Calu3 (cell line): Measurements from ENCODE around the gene HSP90AB1. TPM values are rescaled to one million over a fixed set of nuclear protein-coding genes. Genes with fewer than 3 reads are reported as not detected.

Source experiments
- BruUV-seq: library from RNA; stranded (reverse); fragments of 400-500 nt; replicated peaks from 2 replicates; lab custom pipeline; 2021; lab: Mats Ljungman, UMichigan
- CTCF ChIA-PET: fragments of 300-600 bp; sonication (Branson Sonifier 250); formaldehyde crosslinking; loops from one replicate; lab custom pipeline; 2022; ENCODE audit warnings: antibody characterized with exemption; lab: Charles Lee
- DNase-seq: peaks from one replicate; pipeline ENCODE4 v3.0.0; 2022
- H3K27ac Mint-ChIP-seq: one replicate; pipeline ENCODE4 v1.8.0; 2022; ENCODE audit warnings: mixed read lengths; ENCODE audit not compliant: unreplicated experiment
- H3K27me3 Mint-ChIP-seq: one replicate; pipeline ENCODE4 v1.8.0; 2022; ENCODE audit warnings: mixed read lengths; ENCODE audit not compliant: unreplicated experiment
- H3K36me3 Mint-ChIP-seq: one replicate; pipeline ENCODE4 v1.8.0; 2022; ENCODE audit warnings: mild to moderate bottlenecking, moderate library complexity, mixed read lengths; ENCODE audit not compliant: insufficient read depth, unreplicated experiment
- H3K4me1 Mint-ChIP-seq: one replicate; pipeline ENCODE4 v1.8.0; 2022; ENCODE audit warnings: mild to moderate bottlenecking, low read depth, mixed read lengths; ENCODE audit not compliant: unreplicated experiment
- H3K4me3 Mint-ChIP-seq: one replicate; pipeline ENCODE4 v1.8.0; 2022; ENCODE audit warnings: mild to moderate bottlenecking, low read depth, moderate library complexity, mixed read lengths; ENCODE audit not compliant: unreplicated experiment
- H3K9me3 Mint-ChIP-seq: one replicate; pipeline ENCODE4 v1.8.0; 2022; ENCODE audit warnings: low read depth, mixed read lengths; ENCODE audit not compliant: unreplicated experiment
- CTCF ChIP-seq: fragments of 200-600 bp; IDR thresholded peaks from one replicate; pipeline ENCODE4 v1.8.0; 2022; ENCODE audit warnings: antibody characterized with exemption; ENCODE audit not compliant: unreplicated experiment
- intact Hi-C: fragments of 100-400 bp; cut with micrococcal nuclease; formaldehyde crosslinking; loops from one replicate; pipeline ENCODE4 v1.10.0; 2022; ENCODE audit not compliant: unreplicated experiment
- total RNA-seq: library from RNA; stranded (reverse); gene quantifications from 2 replicates; pipeline ENCODE4 v1.2.3, GENCODE V29; 2022

Gene HSP90AB1
- total RNA-seq, 1 experiment from 2014 or later, result 2,073 TPM

GRCh38 chr6:44254191-44255104 is 7.5 kb downstream of the HSP90AB1 start:
- Mint-ChIP-seq H3K9me3 (no peaks in the 10 kb centered on the region), H3K4me3 (peak overlapping the region; percentile 86), H3K27ac (peak overlapping the region; percentile 72), H3K4me1 (peaks cover 85% of the 10 kb centered on the region), H3K36me3 (peaks cover 96% of the 10 kb centered on the region), H3K27me3 (no peaks in the 10 kb centered on the region)
- BruUV-seq, result no TSS peak
- CTCF ChIA-PET, result interaction anchor here (1.0 kb wide), 1 partner anchor 158 kb away, joined by 3 read pairs; no protein-coding TSS in a partner anchor
- DNase-seq, result no peak
- intact Hi-C loops, result no loop called here
- TF ChIP-seq CTCF, result no peak

GRCh38 chr6:44255105-44255808 is 8.4 kb downstream of the HSP90AB1 start:
- DNase-seq, result peak; percentile 33
- H3K27ac Mint-ChIP-seq, result peak overlapping the region; percentile 72
- no peaks in the 10 kb centered on the region for H3K27me3 Mint-ChIP-seq
- no peak for TF ChIP-seq CTCF
- H3K36me3 Mint-ChIP-seq, result peaks cover 92% of the 10 kb centered on the region
- CTCF ChIA-PET, result no interaction called here
- intact Hi-C loops, result no loop called here
- BruUV-seq, result TSS peak; percentile 23
- no peaks in the 10 kb centered on the region for H3K9me3 Mint-ChIP-seq
- H3K4me3 Mint-ChIP-seq, result peak overlapping the region; percentile 86
- H3K4me1 Mint-ChIP-seq, result peaks cover 77% of the 10 kb centered on the region

- Mint-ChIP-seq H3K9me3 (no peaks in the 10 kb centered on the region), H3K4me1 (peaks cover 75% of the 10 kb centered on the region), H3K4me3 (peak overlapping the region; percentile 86), H3K27me3 (no peaks in the 10 kb centered on the region), H3K36me3 (peaks cover 85% of the 10 kb centered on the region), H3K27ac (peak overlapping the region; percentile 72)
- CTCF ChIA-PET, result interaction anchor here (0.6 to 1.8 kb wide), 9 partner anchors 9 to 589 kb away, joined by 3 to 14 read pairs (median 4); partner anchors contain the start of gene HSP90AB1
- BruUV-seq, result no TSS peak
- no peak for TF ChIP-seq CTCF
- intact Hi-C loops, result no loop called here
- DNase-seq, result peak; percentile 50
Observed at GRCh38 chr6:44255871-44256774, 9.2 kb downstream of the HSP90AB1 start.

GRCh38 chr6:44256775-44257024 is 9.8 kb downstream of the HSP90AB1 start:
- no peak for DNase-seq
- Mint-ChIP-seq H3K4me1 (peaks cover 75% of the 10 kb centered on the region), H3K4me3 (peak overlapping the region; percentile 86), H3K27ac (peak overlapping the region; percentile 72), H3K9me3 (no peaks in the 10 kb centered on the region), H3K27me3 (no peaks in the 10 kb centered on the region), H3K36me3 (peaks cover 79% of the 10 kb centered on the region)
- TF ChIP-seq CTCF, result no peak
- CTCF ChIA-PET, result interaction anchor here (0.6 to 1.8 kb wide), 10 partner anchors 9 to 835 kb away, joined by 3 to 14 read pairs (median 4); partner anchors contain the start of gene HSP90AB1
- intact Hi-C loops, result no loop called here
- BruUV-seq, result no TSS peak
